Measurements from ENCODE around the gene BMP5.

Gene BMP5

DNA sequence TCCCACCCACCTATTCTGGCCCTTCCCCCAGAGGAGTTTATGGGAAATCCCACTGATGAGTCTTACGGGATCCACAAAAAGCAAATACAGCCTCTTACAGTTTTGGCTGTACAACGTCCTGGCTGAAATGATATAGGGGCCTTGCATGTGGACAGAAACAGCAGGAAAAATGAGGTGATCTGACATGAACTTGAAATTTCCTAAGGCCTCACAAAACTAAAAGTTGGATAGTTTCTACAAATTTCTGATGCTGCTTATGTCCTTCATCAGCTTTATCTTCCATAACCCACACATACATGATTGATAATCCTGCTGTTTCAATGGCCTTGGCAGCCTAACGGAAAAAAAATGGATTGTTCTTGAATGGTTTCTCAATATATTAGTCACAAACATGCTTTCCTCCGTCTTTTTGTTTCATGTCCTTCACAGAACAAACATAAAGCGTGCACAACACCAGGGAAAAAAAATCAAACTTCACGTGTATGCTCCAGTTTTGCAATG lies 118.8 kb downstream of the BMP5 start:
- H3K4me3 ChIP-seq (ENCODE audit: low read length): no peak overlapping the region
- no peak for TF ChIP-seq EZH2phosphoT487 (IDR thresholded peaks at IDR 0.05; ENCODE audit: low read depth)
- no peak for TF ChIP-seq CTCF (IDR thresholded peaks at IDR 0.05; ENCODE audit: low read depth, low read length)
- no peak overlapping the region for H3K27ac ChIP-seq (ENCODE audit: low read length)
- no peaks in the 10 kb centered on the region for H3K79me2 ChIP-seq (ENCODE audit: low read length)
- H3K4me1 ChIP-seq (ENCODE audit: low read length): peaks cover 11% of the 10 kb centered on the region
- H3K9ac ChIP-seq (ENCODE audit: low read length): no peak overlapping the region
- H3K27me3 ChIP-seq (ENCODE audit: low read depth, low read length): no peaks in the 10 kb centered on the region
- H4K20me1 ChIP-seq (ENCODE audit: insufficient read depth, low read length): no peaks in the 10 kb centered on the region
- no peak overlapping the region for H2AFZ ChIP-seq (ENCODE audit: low read depth, low read length)
- no peak overlapping the region for H3K4me2 ChIP-seq (ENCODE audit: low read length)
- no peaks in the 10 kb centered on the region for H3K9me3 ChIP-seq (ENCODE audit: insufficient read depth, low read length)
- H3K36me3 ChIP-seq (replicated peaks; ENCODE audit: low read depth, low read length): no peaks in the 10 kb centered on the region

DNA sequence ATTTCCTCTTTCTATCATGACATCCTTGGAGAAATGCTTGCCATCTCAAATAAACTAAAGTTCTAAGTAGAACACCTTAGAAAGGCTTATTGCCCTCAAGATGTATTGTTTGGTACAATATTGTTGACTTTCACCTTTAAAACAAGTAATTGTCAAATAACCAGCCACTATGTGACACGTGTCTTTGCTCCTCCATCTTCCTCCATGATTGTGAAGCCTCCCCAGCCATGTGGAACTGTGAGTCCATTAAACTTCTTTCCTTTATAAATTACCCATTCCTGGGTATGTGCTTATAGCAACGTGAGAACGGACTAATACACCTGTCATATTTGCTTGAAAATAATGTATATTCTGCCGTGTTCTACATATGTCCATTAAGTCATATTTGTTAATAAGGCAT lies 126.5 kb downstream of the BMP5 start:
- no peaks in the 10 kb centered on the region for H3K4me1 ChIP-seq (ENCODE audit: low read length)
- TF ChIP-seq EZH2phosphoT487 (IDR thresholded peaks at IDR 0.05; ENCODE audit: low read depth) (no peak), CTCF (IDR thresholded peaks at IDR 0.05; ENCODE audit: low read depth, low read length) (no peak)

DNA sequence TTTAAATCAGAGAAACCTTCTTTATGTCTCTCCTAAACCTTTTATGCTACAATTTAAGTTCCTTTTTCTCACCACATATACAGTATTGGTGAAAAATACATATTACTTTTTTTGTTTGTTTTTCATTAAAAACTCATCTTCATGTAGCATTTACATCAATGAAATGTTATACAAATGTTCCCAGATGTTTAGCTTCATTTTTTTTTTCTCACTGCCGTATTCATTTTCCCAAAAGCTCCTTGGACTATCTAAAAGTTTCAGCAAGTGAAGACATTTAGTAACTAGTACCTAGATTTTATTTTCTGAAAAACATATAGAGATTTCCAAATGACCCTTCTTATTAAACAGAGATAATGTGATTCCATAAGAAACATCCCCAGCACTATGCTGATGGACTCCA lies 128.9 kb downstream of the BMP5 start:
- TF ChIP-seq EZH2phosphoT487 (IDR thresholded peaks at IDR 0.05; ENCODE audit: low read depth) (no peak), CTCF (IDR thresholded peaks at IDR 0.05; ENCODE audit: low read depth, low read length) (no peak)
- no peaks in the 10 kb centered on the region for H3K4me1 ChIP-seq (ENCODE audit: low read length)
- H4K20me1 ChIP-seq (ENCODE audit: insufficient read depth, low read length): no peaks in the 10 kb centered on the region
- H2AFZ ChIP-seq (ENCODE audit: low read depth, low read length): no peak overlapping the region
- no peak overlapping the region for H3K4me2 ChIP-seq (ENCODE audit: low read length)
- H3K27ac ChIP-seq (ENCODE audit: low read length): no peak overlapping the region
- no peaks in the 10 kb centered on the region for H3K27me3 ChIP-seq (ENCODE audit: low read depth, low read length)
- no peaks in the 10 kb centered on the region for H3K36me3 ChIP-seq (replicated peaks; ENCODE audit: low read depth, low read length)
- H3K4me3 ChIP-seq (ENCODE audit: low read length): no peak overlapping the region
- no peaks in the 10 kb centered on the region for H3K79me2 ChIP-seq (ENCODE audit: low read length)
- no peak overlapping the region for H3K9ac ChIP-seq (ENCODE audit: low read length)
- no peaks in the 10 kb centered on the region for H3K9me3 ChIP-seq (ENCODE audit: insufficient read depth, low read length)

More for the DNA sequence above, 126.5 kb downstream of the BMP5 start:
- Histone ChIP-seq H2AFZ (ENCODE audit: low read depth, low read length) (no peak overlapping the region), H3K4me2 (ENCODE audit: low read length) (no peak overlapping the region), H3K27ac (ENCODE audit: low read length) (no peak overlapping the region), H3K79me2 (ENCODE audit: low read length) (no peaks in the 10 kb centered on the region), H3K27me3 (ENCODE audit: low read depth, low read length) (no peaks in the 10 kb centered on the region), H3K9ac (ENCODE audit: low read length) (no peak overlapping the region), H3K36me3 (replicated peaks; ENCODE audit: low read depth, low read length) (no peaks in the 10 kb centered on the region), H3K9me3 (ENCODE audit: insufficient read depth, low read length) (no peaks in the 10 kb centered on the region), H3K4me3 (ENCODE audit: low read length) (no peak overlapping the region), H4K20me1 (ENCODE audit: insufficient read depth, low read length) (no peaks in the 10 kb centered on the region)

DNA sequence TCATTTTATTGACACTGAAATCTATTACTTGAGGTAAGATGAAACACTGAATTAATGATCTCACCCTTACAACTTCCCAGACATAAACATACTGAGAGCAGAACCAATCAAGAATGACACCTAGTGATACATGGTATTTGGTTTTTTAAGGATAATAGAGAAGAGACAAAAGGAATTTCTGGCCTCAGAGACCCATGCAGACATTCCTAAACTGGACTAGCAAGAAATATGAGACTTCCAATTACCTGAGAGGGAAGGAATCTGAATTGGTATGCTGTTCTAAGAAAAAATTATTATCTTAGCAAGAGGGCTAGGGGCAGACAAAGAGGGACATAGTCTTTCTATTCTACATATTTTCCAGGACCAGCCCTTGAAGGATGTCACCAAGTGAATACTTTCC lies 141.1 kb downstream of the BMP5 start:
- H2AFZ ChIP-seq (ENCODE audit: low read depth, low read length): no peak overlapping the region
- no peaks in the 10 kb centered on the region for H3K4me1 ChIP-seq (ENCODE audit: low read length)
- H3K36me3 ChIP-seq (replicated peaks; ENCODE audit: low read depth, low read length): no peaks in the 10 kb centered on the region
- H3K27ac ChIP-seq (ENCODE audit: low read length): no peak overlapping the region
- no peaks in the 10 kb centered on the region for H4K20me1 ChIP-seq (ENCODE audit: insufficient read depth, low read length)
- H3K27me3 ChIP-seq (ENCODE audit: low read depth, low read length): no peaks in the 10 kb centered on the region
- TF ChIP-seq EZH2phosphoT487 (IDR thresholded peaks at IDR 0.05; ENCODE audit: low read depth): no peak
- no peak for TF ChIP-seq CTCF (IDR thresholded peaks at IDR 0.05; ENCODE audit: low read depth, low read length)
- H3K79me2 ChIP-seq (ENCODE audit: low read length): no peaks in the 10 kb centered on the region
- no peak overlapping the region for H3K9ac ChIP-seq (ENCODE audit: low read length)
- H3K4me2 ChIP-seq (ENCODE audit: low read length): no peak overlapping the region
- no peaks in the 10 kb centered on the region for H3K9me3 ChIP-seq (ENCODE audit: insufficient read depth, low read length)
- H3K4me3 ChIP-seq (ENCODE audit: low read length): no peak overlapping the region
